Fibroblast of peridontal ligament (primary cell): ENCODE measurements around the gene TRMT61A.
"Not testable (repeated sequence)": the region's sequence is repeated elsewhere in the genome, so short reads cannot be mapped to it uniquely, and the experiment has no call there.

Experiments
- DNase-seq: peaks from one replicate; pipeline ENCODE4 v3.0.0-alpha.2; 2010; ENCODE audit errors: extremely low read depth

The TRMT61A gene

DNA sequence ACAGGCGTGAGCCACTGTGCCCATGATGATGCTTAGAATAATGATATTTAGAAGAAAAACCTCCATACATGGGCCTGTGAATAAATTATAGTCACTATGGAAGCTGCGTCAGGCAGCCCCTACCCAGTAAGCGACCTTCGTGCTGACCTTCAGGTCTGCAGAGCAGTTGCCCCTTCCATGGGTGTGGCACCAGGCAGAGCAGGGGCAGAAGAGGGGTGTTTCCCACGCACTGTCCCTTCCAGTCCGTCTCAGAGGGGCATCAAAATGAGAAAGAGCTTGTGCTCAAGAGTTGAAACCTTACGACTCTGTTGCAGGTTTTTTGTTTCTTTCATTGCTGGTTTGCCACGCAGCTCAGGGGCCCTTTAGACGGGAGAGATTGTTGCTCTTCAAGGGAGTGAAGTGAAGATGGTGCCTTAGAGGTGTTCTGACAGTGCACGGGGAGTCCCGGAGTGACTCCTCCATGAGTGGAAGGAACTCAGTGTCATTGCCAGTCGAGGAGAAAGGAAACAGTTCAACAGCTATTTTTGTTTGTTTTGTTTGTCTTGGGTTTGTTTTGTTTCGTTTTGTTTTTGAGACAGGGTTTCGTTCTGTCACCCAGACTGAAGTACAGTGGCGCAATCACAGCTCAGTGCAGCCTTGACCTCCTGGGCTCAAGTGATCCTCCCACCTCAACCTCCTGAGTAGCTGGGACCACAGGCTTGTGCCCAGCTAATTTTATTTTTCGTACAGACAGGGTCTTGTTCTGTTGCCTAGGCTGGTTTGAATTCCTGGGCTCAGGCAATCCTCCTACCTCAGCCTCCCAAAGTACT, 20.3 kb upstream of the TRMT61A start:
- DNase-seq: no peak

DNA sequence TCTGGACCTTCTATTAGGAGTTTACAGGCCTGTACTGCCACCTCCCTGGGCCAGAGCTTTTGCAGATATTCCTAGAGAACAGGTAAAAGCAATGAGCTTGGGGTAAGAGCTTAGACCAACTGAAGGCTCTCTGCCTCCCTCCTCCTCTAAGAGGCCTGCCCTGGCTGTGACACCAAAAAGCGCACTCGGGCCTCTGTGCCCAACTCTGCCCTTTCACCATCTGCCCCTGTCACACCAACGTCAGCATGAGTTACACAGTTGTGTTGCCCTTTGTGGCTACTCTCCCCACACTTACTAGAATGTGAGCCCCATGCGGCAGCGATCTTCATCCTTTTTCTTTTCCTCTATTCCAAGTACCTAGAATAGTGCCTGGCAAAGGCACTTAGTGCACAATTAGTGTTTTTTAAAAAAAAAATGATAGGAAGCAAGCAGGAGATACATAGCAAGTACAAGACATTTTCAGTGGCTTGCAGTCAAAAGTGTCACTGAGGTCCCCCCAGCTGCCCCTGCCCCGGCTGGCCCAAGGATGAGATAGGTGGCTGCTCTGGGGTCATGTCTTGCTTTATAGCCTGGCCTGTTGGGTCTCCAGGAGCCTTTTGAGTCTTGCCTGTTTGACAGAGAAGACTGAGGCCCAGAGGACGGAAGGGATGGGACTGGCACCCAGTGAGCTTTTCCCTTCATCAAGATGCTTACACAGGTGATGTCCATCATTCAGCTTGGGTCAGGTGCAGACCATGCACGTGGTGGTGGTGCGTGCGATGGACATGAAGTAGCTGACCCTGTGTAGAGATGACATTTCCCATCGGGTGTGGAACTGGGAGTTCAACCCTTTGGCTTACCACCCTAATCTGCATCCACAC, 18.9 kb upstream of the TRMT61A start:
- DNase-seq: no peak

DNA sequence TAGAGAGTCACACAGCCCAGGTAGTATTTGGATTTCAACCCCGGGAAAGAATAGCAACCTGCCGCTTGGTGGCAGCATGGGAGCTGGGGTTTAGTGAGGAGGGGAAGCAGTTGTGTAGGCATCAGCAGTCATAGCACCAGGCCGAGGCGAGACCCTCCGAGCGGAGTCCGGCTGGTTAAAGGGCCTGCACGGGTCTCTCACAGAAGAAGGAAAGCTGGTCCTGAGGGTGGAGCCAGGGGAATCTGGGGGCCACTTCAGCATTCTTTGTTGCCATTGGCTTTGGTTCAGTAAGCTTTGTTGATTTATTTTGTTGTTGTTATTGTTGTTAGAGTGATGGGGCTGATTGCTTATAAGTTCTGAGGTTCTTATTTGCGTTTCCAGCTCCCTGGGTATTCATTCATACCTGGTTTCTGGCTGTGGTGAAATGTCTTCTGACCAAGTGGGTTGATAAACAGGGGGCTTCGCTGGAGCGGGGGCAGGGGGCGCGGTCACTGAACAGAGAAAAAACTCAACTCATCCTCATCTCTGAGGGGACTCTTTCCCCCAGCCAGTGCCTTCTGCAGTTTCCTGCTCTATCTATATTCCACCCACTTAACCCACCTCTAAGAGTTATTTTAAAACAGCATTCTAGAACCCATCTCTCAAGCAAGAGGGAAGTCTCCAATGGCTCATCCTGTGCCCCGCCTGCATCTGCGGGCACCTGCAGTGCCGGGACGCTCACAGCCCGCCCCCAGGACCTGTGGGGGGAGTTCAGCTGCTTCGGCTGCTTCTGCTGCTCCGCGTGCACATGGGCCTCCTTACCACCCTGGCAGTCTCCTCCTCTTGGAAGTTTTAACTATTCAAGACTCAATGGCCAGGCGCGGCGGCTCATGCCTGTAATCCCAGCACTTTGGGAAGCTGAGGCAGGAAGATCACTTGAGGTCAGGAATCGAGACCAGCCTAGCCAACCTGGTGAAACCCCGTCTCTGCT, 18.0 kb upstream of the TRMT61A start:
- DNase-seq: no peak

DNA sequence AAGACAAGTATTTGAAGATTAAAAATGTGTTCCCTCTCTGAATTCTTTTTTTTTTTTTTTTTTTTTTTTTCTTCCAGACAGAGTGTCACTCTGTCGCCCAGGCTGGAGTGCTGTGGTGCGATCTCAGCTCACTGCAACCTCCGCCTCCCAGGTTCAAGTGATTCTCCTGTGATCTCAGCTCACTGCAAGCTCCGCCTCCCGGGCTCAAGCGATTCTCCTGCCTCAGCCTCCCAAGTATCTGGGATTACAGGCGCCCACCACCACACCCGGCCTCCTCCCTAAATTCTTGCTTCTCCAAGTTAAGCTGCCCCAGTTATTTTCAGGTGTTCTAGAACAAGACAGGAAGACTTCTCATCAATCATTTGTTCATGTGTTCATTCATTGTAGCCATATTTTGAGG, 16.8 kb upstream of the TRMT61A start:
- not testable (repeated sequence) for DNase-seq

DNA sequence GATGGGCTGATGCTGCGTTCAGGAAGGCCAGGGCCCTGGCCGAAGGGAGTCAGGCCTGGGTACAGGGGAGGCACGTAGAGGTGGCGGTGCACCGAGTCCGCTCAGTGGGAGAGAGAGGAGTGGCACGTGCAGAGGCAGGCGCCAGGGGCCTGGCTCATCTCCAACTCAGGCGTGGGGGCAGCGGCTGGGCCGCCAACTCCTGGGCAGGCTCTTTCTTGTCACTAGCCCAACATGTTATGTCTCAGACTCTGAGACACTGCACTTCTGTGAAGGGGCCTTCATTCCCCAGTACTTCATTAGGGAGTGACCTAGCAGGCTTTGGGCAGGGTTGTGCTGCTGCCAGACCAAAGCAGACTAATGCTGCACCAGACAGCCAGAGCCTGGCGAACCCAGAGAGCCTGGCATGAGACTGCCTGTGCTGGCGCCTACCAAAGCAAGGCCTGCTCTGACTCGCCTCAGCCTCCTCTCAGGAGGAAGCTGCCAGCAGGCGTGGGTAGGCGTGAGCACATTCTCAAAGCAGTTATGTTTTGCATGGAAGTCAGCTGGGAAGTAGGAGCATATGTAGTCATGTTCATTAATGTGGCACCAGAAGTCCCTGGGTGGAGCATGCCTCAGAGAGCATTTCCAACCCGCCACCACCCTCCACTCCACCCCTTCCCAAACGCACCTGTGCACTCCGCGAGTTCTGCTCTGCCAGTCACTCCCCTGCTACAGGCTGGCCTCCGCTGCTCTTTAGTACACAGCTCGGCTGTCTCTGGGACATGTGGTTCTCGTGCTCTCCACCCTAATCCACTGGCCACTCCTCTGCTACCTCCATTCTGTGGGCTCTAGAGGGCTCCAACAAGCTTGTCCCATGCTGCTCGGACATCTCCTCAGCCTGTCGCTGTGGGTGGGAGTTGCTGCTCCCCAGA, 16.0 kb upstream of the TRMT61A start:
- DNase-seq: peak; percentile 69

DNA sequence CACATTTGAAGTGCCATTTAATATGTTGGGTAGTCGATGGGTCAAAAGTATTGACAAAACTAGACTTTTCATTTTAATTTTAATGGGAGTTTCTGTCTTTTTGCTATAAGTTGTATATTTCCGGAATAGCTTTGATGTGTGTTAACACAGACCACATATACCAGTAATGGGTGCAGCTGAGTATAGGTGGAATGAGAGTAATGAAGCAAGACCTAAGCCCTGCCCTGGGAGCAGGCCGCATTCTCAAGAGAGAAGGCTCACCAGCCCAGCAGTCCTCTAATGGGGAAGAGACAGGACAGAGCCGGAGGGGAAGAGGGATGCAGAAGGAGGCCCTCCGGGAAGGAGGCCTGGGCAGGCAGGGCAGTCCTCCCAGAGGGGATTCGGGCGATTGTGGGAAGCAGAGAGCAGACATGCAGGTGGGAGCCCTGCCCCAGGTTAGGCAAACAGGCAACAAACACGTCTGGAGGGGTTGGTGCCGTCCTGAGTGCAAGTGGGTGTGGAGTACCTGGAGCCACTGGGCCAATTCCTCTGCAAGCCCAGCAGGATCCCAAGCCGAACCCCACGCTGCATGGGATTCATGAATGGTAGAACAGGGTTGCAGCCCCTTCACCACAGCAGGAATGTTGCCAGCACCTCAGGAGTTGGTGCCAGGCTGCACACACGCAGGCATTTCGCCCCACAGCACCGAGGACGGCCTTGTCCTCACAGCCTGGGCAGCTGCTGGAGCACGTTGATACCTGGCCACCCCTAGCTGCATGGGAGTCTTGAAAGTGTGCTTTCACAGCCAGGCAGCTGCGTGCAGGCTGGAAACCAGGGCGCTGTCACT, 14.2 kb upstream of the TRMT61A start:
- no peak for DNase-seq

DNA sequence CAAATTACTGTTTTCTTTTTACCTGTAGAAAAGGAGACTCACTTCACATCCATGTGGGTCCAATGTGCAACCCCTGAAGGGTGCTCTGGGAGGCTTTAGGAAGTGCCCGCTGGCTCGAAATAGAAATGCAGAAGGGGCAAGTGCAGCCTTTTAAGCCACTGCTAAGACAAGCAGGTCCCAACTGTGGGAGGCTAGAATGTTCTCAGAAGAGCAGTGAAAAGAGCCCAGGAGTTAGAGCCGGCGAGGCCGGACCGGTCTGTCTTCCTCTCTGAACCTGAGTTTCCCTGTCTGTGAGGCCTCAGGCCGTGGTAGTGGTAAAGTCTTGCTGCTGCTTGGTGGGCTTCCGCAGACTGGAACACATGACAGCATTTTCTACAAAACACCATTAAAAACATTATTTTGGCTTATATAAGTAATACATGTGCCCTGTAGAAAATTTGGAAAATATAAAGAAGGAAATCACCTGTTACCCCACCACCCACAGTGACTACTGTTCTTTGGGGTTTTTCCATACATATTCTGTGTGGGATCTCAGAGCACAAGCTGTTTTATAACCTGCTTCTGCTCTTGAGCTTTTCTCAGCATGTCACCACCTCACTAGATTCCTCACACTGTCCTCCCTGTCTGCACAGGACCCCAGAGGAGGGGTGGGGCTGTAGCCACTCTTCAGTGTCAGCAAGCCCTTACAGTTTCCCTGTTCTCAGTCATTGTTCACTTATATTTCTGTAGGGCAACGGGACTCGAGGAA, 12.4 kb upstream of the TRMT61A start:
- DNase-seq: no peak

DNA sequence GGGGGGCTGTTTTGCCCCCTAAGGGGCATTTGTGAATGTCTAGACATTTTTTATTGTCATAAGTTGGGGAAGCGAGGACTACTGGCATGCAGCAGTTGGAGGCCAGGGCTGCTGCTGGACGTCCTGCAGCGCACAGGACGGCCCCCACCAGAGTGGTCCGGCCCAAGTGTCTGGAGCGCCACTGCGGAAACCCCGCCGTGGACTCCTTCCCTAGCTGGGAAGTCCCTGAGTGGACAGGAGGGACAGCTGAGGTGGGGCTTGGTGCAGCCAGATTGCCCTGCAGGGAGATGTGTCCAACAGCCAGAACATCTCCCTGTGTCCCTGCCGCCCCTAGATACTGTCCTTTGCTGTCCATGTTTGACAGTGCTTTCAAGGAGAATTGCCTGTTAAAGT, 11.8 kb upstream of the TRMT61A start:
- DNase-seq: no peak

DNA sequence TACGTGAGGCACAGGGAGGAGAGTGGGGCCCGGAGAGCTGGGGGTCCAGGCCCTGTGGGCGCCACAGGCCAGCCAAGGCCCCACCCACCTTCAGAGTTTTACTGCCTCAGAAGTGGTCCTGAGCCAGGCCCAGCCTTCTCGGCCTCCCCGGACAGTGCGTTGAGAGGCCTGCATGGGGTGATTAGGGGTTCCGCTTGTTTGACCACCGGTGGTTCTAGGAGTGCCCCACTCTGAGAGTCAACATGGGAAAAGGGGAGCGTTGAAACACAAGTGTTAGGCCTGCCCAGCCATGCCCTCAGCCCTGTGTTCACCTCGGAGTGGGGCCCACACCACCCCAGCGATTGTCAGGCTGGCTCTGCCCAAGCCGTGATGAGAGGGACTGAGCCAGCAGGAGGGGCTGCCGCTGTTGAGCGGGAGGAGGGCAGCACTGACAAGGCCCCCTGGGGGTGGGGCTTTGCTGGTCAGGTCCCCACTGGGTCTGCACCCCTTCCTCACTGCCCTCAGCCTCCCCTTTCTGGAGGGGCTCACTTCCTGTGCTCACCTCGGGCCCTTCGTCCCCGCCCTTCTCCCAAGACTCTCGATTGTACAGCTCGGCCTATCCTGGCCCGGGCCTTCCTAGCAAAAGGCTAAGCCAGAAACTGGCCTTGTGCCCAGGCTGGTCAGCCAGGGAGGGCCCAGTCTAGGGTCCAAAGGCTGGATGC, 11.1 kb upstream of the TRMT61A start:
- no peak for DNase-seq

DNA sequence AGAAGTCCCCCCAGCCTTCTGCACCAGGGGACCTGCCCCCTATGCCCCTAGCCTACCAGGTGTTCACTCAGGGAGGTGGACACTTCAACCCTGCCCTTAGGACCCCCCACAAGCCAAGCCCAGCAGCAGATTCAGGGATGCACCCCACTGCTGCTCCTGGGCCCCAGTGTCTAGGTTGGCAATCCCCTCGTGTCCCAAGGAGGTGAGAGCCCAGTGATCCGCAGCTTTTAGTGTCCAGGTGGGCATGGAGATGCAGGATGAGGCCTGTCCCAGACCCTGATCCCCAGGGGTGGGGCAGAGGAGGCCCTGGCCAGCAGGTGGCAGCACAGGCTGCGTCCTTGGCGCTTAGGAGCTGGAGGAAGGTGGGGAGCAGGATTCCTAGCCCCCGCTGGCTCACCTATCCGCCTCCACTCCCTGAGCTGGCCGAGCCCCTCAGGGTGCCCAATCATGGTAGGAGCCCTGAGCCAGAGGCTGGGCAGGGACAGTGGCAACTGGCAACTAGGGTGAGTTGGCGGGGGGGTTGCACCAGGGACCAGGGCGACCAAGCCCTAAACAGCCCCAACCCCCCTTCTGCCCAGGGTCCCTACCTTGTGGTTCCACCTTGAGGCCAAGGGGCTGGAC, 10.5 kb upstream of the TRMT61A start:
- no peak for DNase-seq

DNA sequence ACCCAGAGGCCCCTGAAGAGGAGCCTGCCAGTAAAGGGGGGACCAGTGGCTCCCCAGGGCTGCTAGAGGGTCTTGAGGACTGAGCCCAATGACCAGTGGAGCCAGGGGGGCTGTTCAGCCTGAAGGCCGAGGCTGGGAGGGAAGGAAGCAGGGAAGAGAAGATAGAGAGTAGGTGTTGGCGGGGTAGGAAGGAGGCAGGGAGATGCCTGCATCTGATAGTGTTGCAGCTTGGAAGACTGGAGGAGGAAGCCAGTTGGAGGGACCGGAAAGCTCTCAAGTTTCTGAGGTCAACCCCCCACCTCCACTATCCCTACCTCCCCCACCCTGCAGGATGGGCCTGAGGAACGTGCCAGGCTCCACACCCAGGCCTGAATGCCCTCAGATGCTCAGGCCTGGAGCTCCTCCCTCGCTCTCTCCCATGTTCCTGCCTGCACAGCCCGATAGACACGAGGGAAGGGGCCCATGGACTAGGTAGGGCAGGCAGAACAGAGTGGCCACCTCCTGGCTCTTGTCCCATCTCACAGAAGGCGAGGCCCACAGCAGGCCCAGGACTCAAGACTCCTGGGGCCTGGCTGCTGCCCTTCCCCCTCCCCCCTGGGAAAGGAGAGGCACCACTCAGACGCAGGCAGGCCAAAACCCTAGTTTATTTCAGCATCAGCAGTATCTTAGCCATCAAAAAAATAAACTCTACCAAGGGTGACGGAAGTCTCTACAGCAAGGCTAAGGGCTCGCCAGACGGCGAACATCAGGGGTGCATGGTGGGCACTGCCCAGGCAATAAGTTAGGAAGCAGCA, 9.8 kb upstream of the TRMT61A start:
- DNase-seq: no peak

DNA sequence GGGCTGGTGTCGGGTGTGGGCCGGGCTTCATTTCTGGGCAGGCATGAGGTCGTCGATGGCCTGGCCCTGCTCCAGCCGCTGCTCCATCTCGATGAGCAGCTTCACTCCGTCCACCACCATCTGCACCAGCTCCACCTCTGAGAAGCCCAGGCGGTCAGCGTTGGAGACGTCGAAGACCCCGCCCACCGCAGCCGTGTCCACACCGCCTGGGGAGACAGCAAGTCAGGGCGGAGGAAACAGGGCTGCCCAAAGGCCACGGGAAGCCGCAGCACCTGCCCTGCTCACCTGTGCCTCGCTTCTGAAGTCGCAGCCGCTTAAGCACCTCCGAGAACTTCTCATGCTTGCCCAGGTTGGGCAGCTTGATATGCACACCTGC, 9.2 kb upstream of the TRMT61A start:
- no peak for DNase-seq

DNA sequence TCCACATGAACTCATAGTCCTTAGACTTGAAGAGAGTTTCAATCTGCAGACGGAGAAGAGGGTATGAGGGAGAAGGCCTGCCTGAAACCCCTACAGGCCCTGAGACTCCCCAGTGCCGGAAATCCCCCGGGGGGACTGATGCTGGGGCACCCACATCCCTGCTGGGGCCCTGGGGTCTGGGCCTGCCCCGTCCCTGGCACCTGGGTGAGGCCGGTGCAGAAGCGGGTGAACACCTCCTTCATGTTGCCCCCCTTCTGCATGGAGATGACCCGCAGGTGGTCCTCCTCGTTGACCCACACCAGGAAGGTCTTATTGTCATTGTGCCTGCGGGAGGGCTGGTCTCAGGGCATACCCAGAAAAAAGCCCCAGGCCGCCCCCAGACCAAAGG, 8.7 kb upstream of the TRMT61A start:
- no peak for DNase-seq

DNA sequence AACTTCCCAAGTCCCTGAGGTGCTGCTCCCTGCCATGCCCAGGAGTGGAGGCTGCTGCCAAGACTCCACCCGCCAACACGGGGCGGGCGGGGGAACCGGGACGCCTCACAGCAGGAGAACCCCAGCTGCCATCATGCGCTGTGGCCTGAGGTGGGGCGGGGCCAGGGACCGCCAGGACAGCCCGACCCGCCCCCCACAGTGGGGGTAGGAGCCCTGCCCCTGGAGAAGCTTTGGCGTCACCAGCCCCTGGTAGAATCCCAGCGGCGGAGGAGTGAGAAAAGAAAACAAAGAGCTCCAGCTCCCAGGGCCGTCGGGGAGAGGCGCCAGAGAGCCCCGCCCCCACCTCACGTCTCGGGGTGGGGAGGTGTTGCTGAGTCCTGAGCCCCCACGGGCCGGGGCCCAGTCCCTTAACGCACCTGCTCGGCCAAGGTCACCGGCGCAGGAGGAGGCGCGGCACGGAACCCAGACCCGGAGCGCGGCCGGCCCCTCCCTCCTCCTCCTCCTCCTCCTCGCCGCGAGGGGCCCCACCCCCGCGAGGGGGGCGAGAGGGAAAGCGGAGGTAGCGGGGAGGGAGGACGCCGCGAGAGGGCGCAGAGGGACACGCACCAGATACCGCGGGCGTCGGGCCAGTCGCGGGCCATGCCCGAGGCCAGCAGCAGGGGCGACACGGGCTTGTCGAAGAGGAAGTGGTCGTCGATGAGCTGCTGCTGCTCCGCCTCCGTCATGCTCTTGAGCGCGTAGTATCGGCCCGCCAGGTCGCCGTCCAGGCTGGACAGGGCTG, 8.1 kb upstream of the TRMT61A start:
- DNase-seq: peak; percentile 43

DNA sequence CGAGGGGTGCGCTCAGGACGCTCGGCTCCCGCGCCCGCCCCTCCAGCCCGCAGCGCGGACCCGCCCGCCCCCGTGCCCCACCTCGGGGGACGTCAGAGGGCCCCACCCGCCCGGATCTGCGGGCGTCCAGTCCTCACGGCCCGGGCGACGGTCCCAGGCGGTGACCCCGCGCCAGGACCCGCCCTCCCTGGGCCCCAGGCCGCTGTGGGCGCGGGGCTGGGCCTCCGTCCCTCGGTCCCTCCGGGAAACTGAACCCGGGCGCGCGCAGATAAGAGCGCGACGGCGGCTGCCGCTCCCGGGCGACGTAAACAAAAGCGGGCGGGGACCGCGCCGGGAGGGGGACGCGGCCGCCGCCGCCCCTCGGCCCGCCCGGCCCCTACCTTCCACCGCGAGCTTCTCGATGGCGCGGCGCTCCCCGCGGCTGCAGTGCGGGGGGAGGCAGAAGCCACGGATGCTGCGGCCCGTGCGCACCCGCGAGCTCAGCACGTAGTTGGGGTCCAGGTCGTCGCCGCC, 7.5 kb upstream of the TRMT61A start:
- DNase-seq: no peak

DNA sequence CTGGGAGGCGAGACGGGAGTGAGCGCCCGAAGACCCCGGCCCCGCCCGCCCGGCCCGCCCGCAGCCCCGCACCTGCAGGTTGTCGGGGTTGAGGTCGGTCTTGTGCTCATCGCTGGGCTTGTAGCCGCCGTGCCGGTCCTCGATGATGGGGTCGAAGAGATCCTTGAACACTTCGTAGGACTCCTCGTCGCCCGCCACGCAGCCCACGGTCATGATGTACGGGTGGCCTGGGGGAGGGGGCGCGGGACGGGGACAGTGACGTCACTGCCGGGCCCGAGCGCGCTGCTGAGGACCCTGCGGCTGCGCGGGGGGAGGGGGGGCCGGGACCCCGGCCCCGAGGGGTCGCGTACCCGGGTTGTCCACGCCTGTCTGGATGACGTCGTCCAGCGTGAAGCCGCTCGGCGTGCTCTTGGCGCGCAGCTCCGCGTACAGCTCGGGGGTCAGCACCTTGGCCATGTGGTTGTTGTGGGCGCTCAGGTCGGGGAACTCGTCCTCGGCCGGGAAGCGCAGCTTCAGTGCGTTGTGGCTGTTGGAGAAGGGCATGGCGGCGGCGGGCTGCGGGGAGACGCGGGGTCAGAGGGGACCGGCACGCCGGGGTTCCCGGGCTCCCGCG, 6.9 kb upstream of the TRMT61A start:
- DNase-seq: no peak
